Stimulated activated CD4-positive, alpha-beta T cell treated with anti-CD3 and anti-CD28 coated beads, Interleukin-12 subunit alpha, Interleukin-12 subunit beta, amount 100 ng/mL, for 4 hours (primary cell): Measurements from ENCODE around the gene CDON.

Source experiments
- DNase-seq: peaks from one replicate; pipeline ENCODE4 v3.0.0-alpha.2; 2020

CDON gene

DNA sequence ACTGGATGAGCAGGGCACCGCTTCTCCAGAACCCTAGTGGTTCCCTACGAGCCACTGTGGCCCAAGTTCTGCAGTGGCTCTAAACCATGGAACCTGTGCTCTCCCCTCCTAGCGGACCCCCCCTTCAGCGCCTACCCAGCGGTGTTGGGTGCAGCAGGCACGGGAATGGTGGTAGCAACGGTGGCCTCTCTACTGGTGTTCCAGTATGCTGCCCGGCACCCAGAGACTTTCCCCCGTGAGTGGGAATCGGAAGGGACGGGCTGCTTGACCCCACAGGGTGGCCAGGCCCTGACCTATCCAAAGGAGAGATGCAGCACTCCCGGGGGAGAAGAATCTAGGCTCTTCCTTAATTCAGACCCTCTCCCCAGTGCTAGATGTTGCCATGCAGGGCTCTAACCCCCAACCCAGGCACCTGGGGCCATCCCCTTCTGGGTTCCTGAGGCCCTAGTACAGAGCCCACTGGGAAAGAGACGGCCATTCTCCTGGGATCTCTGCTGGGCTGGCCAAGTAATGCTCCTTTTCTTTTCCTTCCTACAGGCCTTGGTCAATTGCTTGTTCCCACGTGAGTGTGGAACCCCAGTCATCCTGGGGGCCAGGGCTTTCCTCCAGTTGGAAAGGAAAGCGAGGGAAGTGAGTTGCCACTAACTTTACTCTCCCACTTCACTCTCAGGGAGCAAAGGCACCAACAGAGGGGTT is 107.6 kb downstream of the CDON start:
- DNase-seq: no peak

GRCh38 chr11:125954123-125954944 is 108.3 kb downstream of the CDON start:
- DNase-seq: no peak

DNA sequence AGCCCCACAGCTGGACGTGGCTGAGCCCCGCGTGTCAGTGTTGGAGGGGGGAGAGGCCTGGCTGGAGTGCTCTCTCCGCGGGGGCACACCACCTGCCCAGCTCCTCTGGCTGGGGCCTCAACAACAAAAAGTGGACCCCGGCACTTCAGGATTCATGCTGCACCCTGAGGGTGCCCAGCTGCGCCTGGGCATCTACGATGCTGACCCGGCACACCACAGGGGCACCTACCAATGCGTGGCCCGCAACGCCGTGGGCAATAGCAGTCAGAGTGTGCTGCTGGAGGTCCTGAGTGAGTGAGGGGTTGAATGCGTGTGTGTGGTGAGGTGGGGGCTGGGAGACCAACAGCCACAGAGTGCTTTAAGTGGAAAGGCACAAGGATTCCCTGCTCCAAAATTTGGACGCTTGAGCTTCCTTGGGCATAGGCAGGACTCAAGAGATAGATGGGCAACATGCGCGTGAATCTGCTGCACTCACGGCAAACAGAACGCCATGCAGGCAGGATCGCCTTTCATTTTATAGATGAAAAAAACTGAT is 109.2 kb downstream of the CDON start:
- no peak for DNase-seq

GRCh38 chr11:125952973-125953372 is 109.7 kb downstream of the CDON start:
- DNase-seq: no peak

GRCh38 chr11:125952559-125952958 is 110.1 kb downstream of the CDON start:
- no peak for DNase-seq

GRCh38 chr11:125951731-125952130 is 110.9 kb downstream of the CDON start:
- DNase-seq: no peak

DNA sequence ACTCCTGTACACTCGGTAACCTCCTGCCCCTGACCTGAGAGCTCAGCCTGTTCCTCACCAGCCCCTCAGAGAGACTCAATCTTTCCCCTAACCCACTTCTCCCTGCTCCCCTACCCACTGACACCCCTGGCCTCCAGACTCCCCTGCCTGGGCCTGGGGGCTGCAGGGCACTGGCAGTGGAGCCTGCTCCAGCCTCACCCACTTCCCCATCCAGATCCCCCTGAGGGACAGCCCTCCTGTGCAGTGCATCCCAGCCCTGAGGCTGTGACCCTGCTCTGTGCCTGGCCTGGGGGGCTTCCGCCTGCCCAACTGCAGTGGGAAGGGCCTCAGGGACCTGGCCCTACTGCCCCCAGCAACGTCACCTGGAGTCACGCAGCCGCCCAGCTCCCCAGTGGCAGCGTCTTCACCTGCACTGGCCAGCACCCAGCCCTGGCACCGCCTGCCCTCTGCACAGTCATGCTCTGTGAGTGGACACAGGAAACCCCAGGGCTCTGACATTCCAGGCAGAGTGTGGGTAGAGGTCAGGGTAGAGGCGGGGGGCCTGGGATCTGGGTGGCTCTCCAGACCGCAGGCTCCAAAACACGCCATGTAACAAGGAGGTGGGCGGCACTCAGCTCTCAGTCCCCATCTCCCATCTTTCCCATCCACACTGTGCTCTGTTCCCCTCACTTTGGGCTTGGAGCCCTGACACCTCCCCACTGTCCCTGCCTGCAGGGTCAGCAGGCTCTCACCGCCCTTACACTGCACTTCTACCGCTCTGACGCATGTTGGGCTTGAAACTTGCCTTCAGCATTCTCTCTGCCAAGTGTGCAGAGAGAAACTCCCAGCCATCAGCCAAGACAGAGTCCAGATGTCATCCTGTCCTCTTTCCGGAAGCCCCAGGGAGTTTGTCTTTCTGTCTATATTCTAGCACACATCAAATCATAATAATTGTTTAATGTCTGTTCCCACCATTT is 111.7 kb downstream of the CDON start:
- DNase-seq: no peak

DNA sequence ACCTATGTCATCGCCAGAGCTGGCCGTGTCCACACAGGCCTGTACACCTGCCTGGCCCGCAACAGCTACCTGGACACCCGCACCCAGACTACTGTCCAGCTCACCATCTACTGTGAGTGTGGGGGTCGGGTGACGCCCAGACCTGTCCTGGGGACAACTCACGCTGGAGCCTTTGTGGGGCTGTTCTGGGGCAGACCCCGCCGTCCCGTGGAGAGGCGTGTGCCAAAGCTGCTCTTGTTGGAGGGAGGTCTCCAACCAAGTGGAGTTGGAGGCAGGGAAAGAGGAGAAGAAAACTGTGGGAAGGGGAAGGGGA is 112.5 kb downstream of the CDON start:
- no peak for DNase-seq

DNA sequence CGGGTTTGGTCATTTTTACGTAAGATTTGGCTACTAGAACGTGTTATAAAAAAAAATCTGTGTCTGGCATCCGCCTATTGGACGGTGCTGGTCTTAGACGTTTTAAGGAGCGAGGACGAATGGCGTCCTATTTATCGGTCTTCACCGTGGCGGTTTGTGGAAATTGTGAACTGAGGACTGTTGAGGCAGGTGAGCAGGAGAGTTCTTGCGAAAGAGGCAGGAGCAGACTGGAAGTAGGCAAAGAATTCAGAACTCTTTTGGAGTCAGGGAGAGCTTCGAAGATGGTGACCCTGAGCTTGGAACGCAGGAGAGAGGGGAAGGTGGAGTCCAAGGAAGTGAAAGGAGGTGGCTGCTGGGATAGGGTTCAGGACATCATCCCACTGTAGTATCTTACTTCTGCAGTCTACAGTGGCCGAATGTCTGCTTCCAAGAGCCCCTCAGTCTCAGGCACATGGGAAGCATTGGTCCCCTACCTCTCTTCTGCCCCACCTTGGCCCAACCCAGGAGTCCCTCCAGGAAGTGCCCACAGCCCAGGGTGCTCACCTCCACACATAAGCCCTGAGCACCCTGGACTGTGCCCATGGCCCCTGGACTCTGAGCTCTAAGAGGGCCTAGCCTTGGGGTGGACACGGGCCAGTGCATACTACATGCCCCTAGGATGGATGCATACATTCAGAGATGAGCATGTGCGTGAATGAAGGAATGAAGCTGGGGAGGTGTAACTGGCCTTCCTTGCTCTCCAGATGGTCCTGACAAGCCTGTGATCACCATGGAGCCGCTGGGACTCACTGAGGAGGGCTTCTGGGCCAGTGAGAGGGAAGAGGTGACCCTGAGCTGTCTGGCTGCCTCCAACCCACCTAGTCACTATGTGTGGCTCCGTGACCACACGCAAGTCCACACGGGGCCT is 113.1 kb downstream of the CDON start:
- DNase-seq: no peak

GRCh38 chr11:125948278-125949051 is 114.2 kb downstream of the CDON start:
- DNase-seq: no peak

DNA sequence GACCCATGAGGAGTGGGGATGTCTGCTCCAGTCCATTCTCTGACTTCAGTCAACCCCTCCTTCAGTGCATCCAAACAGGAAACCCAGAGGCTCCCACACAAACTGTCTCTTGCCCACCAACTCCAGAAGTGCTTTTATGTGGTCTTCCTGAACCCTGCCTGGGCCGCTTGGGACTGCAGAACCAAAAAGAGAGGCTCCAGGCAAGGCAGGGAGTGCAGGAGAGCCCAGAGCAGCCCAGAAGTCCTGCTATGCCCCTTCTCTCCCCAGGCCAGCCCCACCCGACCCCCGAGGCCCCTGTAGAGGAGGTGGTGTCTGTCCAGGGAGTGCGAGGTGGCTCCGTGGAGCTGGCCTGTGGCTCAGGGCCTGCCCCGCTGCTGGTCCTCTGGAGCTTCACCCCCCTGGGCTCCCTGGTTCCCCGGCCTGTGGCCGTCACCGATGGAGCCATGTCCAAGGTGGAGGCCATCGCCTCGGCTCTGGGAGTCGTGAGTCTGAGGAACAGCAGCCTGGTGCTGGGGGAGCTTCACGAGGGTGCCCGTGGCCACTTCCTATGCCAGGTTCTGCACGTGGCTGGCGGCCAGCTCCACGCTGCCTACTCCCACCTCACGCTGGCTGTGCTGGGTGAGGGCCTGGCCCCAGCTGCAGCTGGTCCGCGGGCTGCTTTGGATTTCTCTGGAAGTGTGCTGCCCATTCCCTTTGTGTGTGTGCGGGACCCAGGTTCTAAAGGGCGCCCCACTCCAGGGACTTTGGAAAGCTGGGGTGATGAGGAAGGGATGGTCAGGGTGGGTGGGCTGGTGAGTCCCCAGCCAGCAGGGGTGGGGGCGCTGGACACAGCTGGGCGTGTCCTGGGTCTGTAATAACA is 115.0 kb downstream of the CDON start:
- no peak for DNase-seq

GRCh38 chr11:125946712-125947418 is 115.8 kb downstream of the CDON start:
- no peak for DNase-seq

- DNase-seq: no peak
These were observed 116.7 kb downstream of the CDON start, which contains the start of gene VSIG10L2 for GRCh38 chr11:125945797-125946520. TSS of gene VSIG10L2 (plus strand) at chr11:125946044. CDS start at chr11:125946056, 12 bp downstream.

DNA sequence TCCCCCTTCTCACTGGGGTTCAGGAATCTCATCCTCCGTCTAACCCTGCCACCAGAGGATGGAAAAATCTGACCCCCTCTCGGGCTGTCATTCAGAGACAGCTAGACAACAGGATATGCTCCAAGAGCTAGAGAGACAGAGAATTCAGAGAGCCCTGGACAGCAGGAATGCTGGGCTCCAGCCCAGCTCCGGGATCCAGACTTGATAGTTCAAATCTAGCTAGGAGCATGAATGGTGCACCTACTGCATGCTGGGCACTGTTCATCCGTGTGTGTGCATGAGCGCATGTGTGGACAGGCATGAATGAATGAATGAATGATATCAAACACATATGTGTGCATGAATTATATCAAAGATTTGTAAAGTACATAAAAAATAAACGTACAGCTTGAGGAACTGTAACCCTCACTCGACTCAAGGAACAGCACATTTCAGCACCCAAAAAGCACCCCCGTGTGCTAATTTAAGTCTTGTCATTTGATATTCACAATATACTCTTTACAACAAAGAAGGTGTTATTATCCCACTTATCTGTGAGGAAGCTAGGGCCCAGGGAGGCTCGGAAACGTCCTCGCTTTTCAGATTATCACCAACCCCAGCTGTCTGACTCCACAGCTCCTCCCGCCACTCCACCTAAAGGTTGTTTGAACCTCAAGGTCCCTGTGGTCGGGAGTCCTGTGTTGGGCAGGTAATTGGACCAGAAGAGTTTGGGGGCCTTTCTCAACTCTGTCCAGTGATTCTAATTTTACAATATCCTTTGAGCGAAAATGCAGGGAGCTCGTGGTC is 117.5 kb downstream of the CDON start:
- no peak for DNase-seq

DNA sequence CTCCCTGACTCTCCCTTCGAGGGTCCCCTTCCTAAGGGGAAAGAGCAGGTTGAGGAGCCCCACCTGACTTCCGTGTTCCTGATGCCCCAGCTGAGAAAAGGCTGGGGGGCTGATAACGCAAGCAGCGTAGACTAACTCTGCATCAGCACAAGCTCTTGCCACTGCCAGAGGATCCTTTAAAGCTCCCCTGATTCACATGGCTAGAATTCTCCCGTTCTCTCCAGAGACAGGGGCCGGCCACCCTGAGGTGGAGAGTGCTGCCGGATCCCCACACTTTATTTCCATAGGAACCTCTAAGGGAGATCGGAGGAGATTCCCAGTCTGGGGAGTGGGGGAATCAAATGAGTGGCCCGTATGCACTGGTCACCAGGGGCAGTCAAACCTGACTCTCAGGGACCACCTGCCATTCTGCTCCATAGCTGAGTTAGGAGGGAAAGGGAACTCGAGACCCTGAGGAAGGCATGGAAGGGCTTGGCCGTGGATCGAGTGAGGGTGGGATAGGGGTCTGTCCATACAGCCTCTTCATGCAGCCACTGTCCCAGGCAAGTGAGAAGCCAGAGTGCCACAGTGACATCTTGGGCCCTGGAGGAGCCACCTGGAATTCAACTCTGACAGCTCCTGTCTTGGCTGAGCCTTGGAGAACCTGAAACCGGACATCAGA is 118.2 kb downstream of the CDON start:
- DNase-seq: no peak

DNA sequence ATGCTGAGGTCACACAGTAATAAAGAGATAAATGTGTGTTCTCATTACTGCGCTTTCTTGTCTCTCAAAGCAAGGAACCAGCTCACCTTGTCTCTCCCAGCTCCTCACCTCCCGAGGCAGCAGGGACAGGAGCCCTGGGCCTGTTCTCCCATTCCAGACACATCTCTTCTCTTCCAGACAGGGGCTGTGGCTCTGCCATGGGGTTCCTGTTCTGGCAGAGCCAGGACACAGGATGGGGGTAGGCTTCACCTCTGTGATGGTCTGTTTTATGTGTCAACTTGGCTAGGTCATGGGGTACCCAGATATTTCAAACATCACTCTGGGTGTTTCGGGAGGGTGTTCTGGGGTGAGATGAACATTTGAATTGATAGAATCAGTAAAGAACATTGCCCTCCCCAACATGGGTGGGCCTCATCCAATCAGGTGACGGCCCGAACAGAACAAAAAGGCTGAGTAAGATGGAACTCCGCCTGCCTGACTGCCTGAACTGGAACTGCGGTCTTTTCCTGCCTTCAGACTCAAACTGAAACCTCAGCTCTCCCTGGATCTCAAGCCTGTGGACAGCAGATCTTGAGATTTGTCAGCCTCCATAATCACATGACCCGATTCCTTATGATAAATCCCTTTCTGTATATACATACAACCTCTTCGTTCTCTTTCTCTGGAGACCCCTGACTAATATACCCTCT is 118.9 kb downstream of the CDON start:
- no peak for DNase-seq
